ENCODE measurements around the gene SLC19A1. TPM values are rescaled to one million over a fixed set of nuclear protein-coding genes. Genes with fewer than 3 reads are reported as not detected.
A peak's percentile ranks its signal among the peaks of the same experiment; 100 is the strongest.
"Not testable (repeated sequence)": the region's sequence is repeated elsewhere in the genome, so short reads cannot be mapped to it uniquely, and the experiment has no call there.

The SLC19A1 gene
- total RNA-seq, 1 donor = 7.4 TPM

GRCh38 chr21:45506241-45506817 lies 35.9 kb downstream of the SLC19A1 start:
- TF ChIP-seq CTCF (IDR thresholded peaks at IDR 0.05; ENCODE audit: insufficient read depth, low read length) = no peak
- DNase-seq (ENCODE audit: low read depth) = no peak
- no peak overlapping the region for H3K4me3 ChIP-seq (ENCODE audit: low read depth, low read length)

- TF ChIP-seq CTCF (IDR thresholded peaks at IDR 0.05; ENCODE audit: insufficient read depth, low read length) = no peak
- no peak overlapping the region for H3K4me3 ChIP-seq (ENCODE audit: low read depth, low read length)
- no peak for DNase-seq (ENCODE audit: low read depth)
Measured at GRCh38 chr21:45505416-45506021, 36.7 kb downstream of the SLC19A1 start.

GRCh38 chr21:45504516-45505415 lies 37.5 kb downstream of the SLC19A1 start:
- no peak for DNase-seq (ENCODE audit: low read depth)
- H3K4me3 ChIP-seq (ENCODE audit: low read depth, low read length) = no peak overlapping the region
- TF ChIP-seq CTCF (IDR thresholded peaks at IDR 0.05; ENCODE audit: insufficient read depth, low read length) = no peak

- no peak for TF ChIP-seq CTCF (IDR thresholded peaks at IDR 0.05; ENCODE audit: insufficient read depth, low read length)
- H3K4me3 ChIP-seq (ENCODE audit: low read depth, low read length) = no peak overlapping the region
- DNase-seq (ENCODE audit: low read depth) = no peak
Measured at GRCh38 chr21:45504021-45504515, 38.2 kb downstream of the SLC19A1 start.

GRCh38 chr21:45503226-45503625 lies 39.0 kb downstream of the SLC19A1 start:
- not testable (repeated sequence) for H3K4me3 ChIP-seq (ENCODE audit: low read depth, low read length); DNase-seq (ENCODE audit: low read depth)

GRCh38 chr21:45502600-45502999 lies 39.6 kb downstream of the SLC19A1 start:
- H3K4me3 ChIP-seq (ENCODE audit: low read depth, low read length) = no peak overlapping the region
- no peak for DNase-seq (ENCODE audit: low read depth)
- no peak for TF ChIP-seq CTCF (IDR thresholded peaks at IDR 0.05; ENCODE audit: insufficient read depth, low read length)

- TF ChIP-seq CTCF (IDR thresholded peaks at IDR 0.05; ENCODE audit: insufficient read depth, low read length) = no peak
- no peak for DNase-seq (ENCODE audit: low read depth)
- H3K4me3 ChIP-seq (ENCODE audit: low read depth, low read length) = no peak overlapping the region
Measured at GRCh38 chr21:45502006-45502345, 40.3 kb downstream of the SLC19A1 start.

GRCh38 chr21:45501081-45502005 lies 40.9 kb downstream of the SLC19A1 start:
- DNase-seq (ENCODE audit: low read depth) = peak; percentile 4
- H3K4me3 ChIP-seq (ENCODE audit: low read depth, low read length) = not testable (repeated sequence)
